H1 (cell line): Measurements from ENCODE around the gene PGBD4. TPM values are rescaled to one million over a fixed set of nuclear protein-coding genes. Genes with fewer than 3 reads are reported as not detected.
A peak's percentile ranks its signal among the peaks of the same experiment; 100 is the strongest.

Experiments
- CTCF ChIA-PET: fragments of 300-600 bp; sonication (Branson Sonifier 250); formaldehyde crosslinking; loops from one replicate; lab custom pipeline; 2021; ENCODE audit not compliant: partially characterized antibody; lab: Charles Lee
- POLR2A ChIA-PET: fragments of 300-600 bp; sonication (Branson Sonifier 250); formaldehyde crosslinking; loops from one replicate; lab custom pipeline; 2021; ENCODE audit warnings: inconsistent platforms; ENCODE audit not compliant: partially characterized antibody; lab: Charles Lee
- DNase-seq, 2 experiments: peaks; one replicate each; pipeline versions ENCODE4 v3.0.0 to v3.0.0-alpha.2; 2010 to 2022; ENCODE audit warnings: low spot score in 2 of 2, low read depth in 1 of 2, mixed read lengths in 1 of 2
- FAIRE-seq: peaks from 2 replicates; lab custom pipeline; 2011; peaks lifted over from hg19 to GRCh38; lab: Jason Lieb, UNC
- H2AFZ ChIP-seq: 2 replicates; pipeline ENCODE4 v1.8.1; 2012; ENCODE audit warnings: low read length, inconsistent platforms
- H2AK5ac ChIP-seq: 2 replicates; pipeline ENCODE4 v1.6.1; 2013; ENCODE audit warnings: low read depth, low read length
- H2BK120ac ChIP-seq: replicated peaks from 2 replicates; pipeline ENCODE3; 2013; ENCODE audit warnings: low read depth, low read length, inconsistent platforms
- H2BK12ac ChIP-seq: 2 replicates; pipeline ENCODE4 v1.6.1; 2013; ENCODE audit warnings: low read depth, low read length
- H2BK15ac ChIP-seq: 2 replicates; pipeline ENCODE4 v1.6.1; 2013; ENCODE audit warnings: low read length
- H2BK20ac ChIP-seq: 2 replicates; pipeline ENCODE4 v1.6.1; 2013; ENCODE audit warnings: low read length
- H2BK5ac ChIP-seq: 2 replicates; pipeline ENCODE4 v1.6.1; 2013; ENCODE audit warnings: low read depth, low read length
- H3K14ac ChIP-seq: 2 replicates; pipeline ENCODE4 v1.6.1; 2013; ENCODE audit warnings: inconsistent platforms; ENCODE audit not compliant: insufficient read length
- H3K18ac ChIP-seq: 2 replicates; pipeline ENCODE4 v1.6.1; 2013; ENCODE audit warnings: low read length; ENCODE audit errors: extremely low read depth
- H3K23ac ChIP-seq: 2 replicates; pipeline ENCODE4 v1.6.1; 2013; ENCODE audit warnings: inconsistent platforms; ENCODE audit not compliant: insufficient read length
- H3K23me2 ChIP-seq: 2 replicates; pipeline ENCODE4 v1.6.1; 2013; ENCODE audit warnings: low read depth, low read length
- H3K27ac ChIP-seq: 2 replicates; pipeline ENCODE4 v1.6.1; 2011; ENCODE audit warnings: low read depth, low read length, inconsistent platforms
- H3K27me3 ChIP-seq, 4 experiments: replicated peaks in 1 of 4; 1 replicate in 1 of 4; 2 replicates in 3 of 4; pipeline versions ENCODE4 v1.6.1 to v1.8.1; 2011 to 2013; ENCODE audit warnings: low read length in 3 of 4, mild to moderate bottlenecking in 3 of 4, inconsistent platforms in 2 of 4, mixed read lengths in 2 of 4, moderate library complexity in 1 of 4; ENCODE audit not compliant: control insufficient read depth in 3 of 4, insufficient read depth in 3 of 4; ENCODE audit errors: extremely low read depth in 1 of 4
- H3K36me3 ChIP-seq, 4 experiments: 2 replicates each; pipeline versions ENCODE4 v1.6.1 to v1.8.1; 2011 to 2013; ENCODE audit warnings: mild to moderate bottlenecking in 4 of 4, low read length in 3 of 4, moderate library complexity in 2 of 4, control low read depth in 1 of 4, inconsistent platforms in 1 of 4; ENCODE audit not compliant: insufficient read depth in 4 of 4, control insufficient read depth in 2 of 4
- H3K4ac ChIP-seq: replicated peaks from 2 replicates; pipeline ENCODE3; 2013; ENCODE audit warnings: low read length, low read depth, mixed read lengths, inconsistent platforms; ENCODE audit not compliant: insufficient read length
- H3K4me1 ChIP-seq, 4 experiments: replicated peaks in 1 of 4; 1 replicate in 1 of 4; 2 replicates in 3 of 4; pipeline versions ENCODE4 v1.6.1 to v1.8.1; 2011 to 2013; ENCODE audit warnings: low read length in 3 of 4, inconsistent platforms in 2 of 4, mixed read lengths in 1 of 4; ENCODE audit not compliant: insufficient read depth in 4 of 4, control insufficient read depth in 3 of 4
- H3K4me2 ChIP-seq, 2 experiments: 2 replicates each; pipeline versions ENCODE4 v1.6.1 to v1.8.1; 2011 to 2013; ENCODE audit warnings: low read depth in 2 of 2, low read length in 2 of 2, control low read depth in 1 of 2, inconsistent platforms in 1 of 2, mild to moderate bottlenecking in 1 of 2; ENCODE audit not compliant: insufficient read depth in 1 of 2
- H3K4me3 ChIP-seq, 4 experiments: fragments of 200-600, 300-600 bp in 1 of 4; sonication (generic), shearing (Covaris generic), sonication (Bioruptor Twin) in 1 of 4; 2 replicates each; pipeline versions ENCODE4 v1.5.1 to v1.8.1; 2011 to 2016; ENCODE audit warnings: low read length in 4 of 4, low read depth in 3 of 4, control low read depth in 2 of 4, inconsistent platforms in 2 of 4, mild to moderate bottlenecking in 2 of 4, mixed read lengths in 1 of 4, moderate library complexity in 1 of 4; ENCODE audit not compliant: insufficient read depth in 2 of 4; ENCODE audit errors: extremely low read depth in 1 of 4
- H3K56ac ChIP-seq: replicated peaks from 2 replicates; pipeline ENCODE3; 2013; ENCODE audit warnings: low read depth, mild to moderate bottlenecking, mixed read lengths, low read length, inconsistent platforms; ENCODE audit not compliant: insufficient read length
- H3K79me1 ChIP-seq: 2 replicates; pipeline ENCODE4 v1.6.1; 2013; ENCODE audit warnings: low read depth, low read length, control low read depth
- H3K79me2 ChIP-seq, 2 experiments: 2 replicates each; pipeline versions ENCODE4 v1.6.1 to v1.8.1; 2012 to 2013; ENCODE audit warnings: low read length in 2 of 2, mild to moderate bottlenecking in 2 of 2, inconsistent platforms in 1 of 2; ENCODE audit not compliant: insufficient read depth in 2 of 2, control insufficient read depth in 1 of 2
- H3K9ac ChIP-seq, 4 experiments: replicated peaks in 1 of 4; 1 replicate in 1 of 4; 2 replicates in 3 of 4; pipeline versions ENCODE4 v1.6.1 to v1.8.1; 2011 to 2013; ENCODE audit warnings: low read depth in 3 of 4, low read length in 3 of 4, control low read depth in 2 of 4, mild to moderate bottlenecking in 2 of 4, moderate library complexity in 2 of 4, inconsistent platforms in 1 of 4; ENCODE audit errors: extremely low read depth in 1 of 4
- H3K9me3 ChIP-seq, 2 experiments: 2 replicates each; pipeline versions ENCODE4 v1.6.1 to v1.8.1; 2012 to 2013; ENCODE audit warnings: mild to moderate bottlenecking in 2 of 2, moderate library complexity in 2 of 2, control low read depth in 1 of 2, inconsistent platforms in 1 of 2, low read depth in 1 of 2, low read length in 1 of 2, mixed read lengths in 1 of 2; ENCODE audit not compliant: insufficient read depth in 2 of 2
- H4K20me1 ChIP-seq, 2 experiments: replicated peaks in 1 of 2; 2 replicates each; pipeline versions ENCODE3 to v1.8.1; 2011 to 2013; ENCODE audit warnings: inconsistent platforms in 2 of 2, low read length in 2 of 2, mild to moderate bottlenecking in 1 of 2; ENCODE audit not compliant: insufficient read depth in 2 of 2, control insufficient read depth in 1 of 2
- H4K5ac ChIP-seq: 2 replicates; pipeline ENCODE4 v1.6.1; 2013; ENCODE audit warnings: low read length, low read depth, mixed read lengths, inconsistent platforms; ENCODE audit not compliant: insufficient read length
- H4K8ac ChIP-seq: 2 replicates; pipeline ENCODE4 v1.8.0; 2013; ENCODE audit warnings: mild to moderate bottlenecking, moderate library complexity, low read length, inconsistent platforms; ENCODE audit not compliant: insufficient read depth; ENCODE audit errors: extremely low read depth
- H4K91ac ChIP-seq: replicated peaks from 2 replicates; pipeline ENCODE3; 2013; ENCODE audit warnings: low read length, mixed read lengths, inconsistent platforms; ENCODE audit not compliant: insufficient read length
- ASH2L ChIP-seq: fragments of 200-600, 300-600 bp; sonication (generic); IDR thresholded peaks from one replicate; pipeline ENCODE4 v1.7.1; 2017; ENCODE audit warnings: low read length
- CEBPB ChIP-seq: IDR thresholded peaks from 2 replicates; pipeline ENCODE4 v1.6.1; 2012; ENCODE audit warnings: low read depth, low read length
- KDM1A ChIP-seq: fragments of 200-600, 300-600 bp; sonication (generic); IDR thresholded peaks from 2 replicates; pipeline ENCODE4 v1.7.1; 2016; ENCODE audit warnings: mild to moderate bottlenecking, low read length, borderline replicate concordance
- MAX ChIP-seq: IDR thresholded peaks from 2 replicates; pipeline ENCODE4 v1.6.1; 2012; ENCODE audit warnings: inconsistent platforms
- NANOG ChIP-seq: IDR thresholded peaks from 2 replicates; pipeline ENCODE4 v1.6.1; 2011; ENCODE audit warnings: low read length, low read depth, mild to moderate bottlenecking, inconsistent platforms; ENCODE audit not compliant: insufficient read depth, poor library complexity, severe bottlenecking
- POU5F1 ChIP-seq: IDR thresholded peaks from 2 replicates; pipeline ENCODE4 v1.6.1; 2011; ENCODE audit warnings: low read depth, mild to moderate bottlenecking, low read length, moderate library complexity
- SRF ChIP-seq: IDR thresholded peaks from 2 replicates; pipeline ENCODE4 v1.6.1; 2011; ENCODE audit warnings: mild to moderate bottlenecking, low read depth, low read length, moderate library complexity
- WGBS, 2 experiments: shearing (Covaris generic) in 1 of 2; methylation state at CpG; one replicate each; pipeline versions ENCODE4 v1.1.6 to v1.1.7; 2013 to 2015; ENCODE audit warnings: low lambda C conversion rate in 2 of 2, mixed read lengths in 2 of 2, inconsistent platforms in 1 of 2, low coverage in 1 of 2, missing lambda C conversion rate in 1 of 2; ENCODE audit not compliant: insufficient replicate concordance in 2 of 2, insufficient coverage in 1 of 2, insufficient read length in 1 of 2; ENCODE audit errors: extremely low coverage in 1 of 2, missing lambda C conversion rate in 1 of 2; 5-methylcytosine and 5-hydroxymethylcytosine counted together
- polyA plus RNA-seq, 7 experiments: library from polyadenylated mRNA; depleted of rRNA in 3 of 7; stranded (reverse) in 5 of 7; unstranded in 2 of 7; fragments of >200 nt in 5 of 7; fragments of 200-250 nt in 2 of 7; gene quantifications; 1 replicate in 5 of 7; 2 replicates in 1 of 7; 4 replicates in 1 of 7; pipeline versions ENCODE4 v1.2.1 to v1.2.3, GENCODE V29; 2011 to 2013; ENCODE audit warnings: missing spikeins in 2 of 7, mixed read lengths in 2 of 7
- total RNA-seq: library from RNA; stranded (reverse); fragmentation: NEBNext Ultra II Directional; extraction: Animal tissue kit (Norgen Biotek cat#: 25700); gene quantifications from 2 replicates; pipeline ENCODE4 v1.2.1, GENCODE V29; 2021

Gene PGBD4
- total and polyA plus RNA-seq, 2 of the 8 experiments (the other 6 are each of a cell fraction or from before 2014, with no cell fraction given), result 0.68 to 0.76 TPM

GRCh38 chr15:34111488-34111887 lies 9.6 kb downstream of the PGBD4 start:
- TF ChIP-seq MAX (no peak), ASH2L (no peak), KDM1A (no peak), CEBPB (no peak), SRF (no peak), POU5F1 (no peak), NANOG (no peak)
- TF ChIP-seq, all 59 proteins: peak for 0
- CTCF ChIA-PET, result interaction anchor here (0.7 to 5.9 kb wide), 13 partner anchors 9 to 117 kb away, joined by 3 to 74 read pairs (median 5); partner anchors contain the start of gene KATNBL1

More at GRCh38 chr15:34111488-34111887, 9.6 kb downstream of the PGBD4 start:
- no peak overlapping the region for H3K4me2 ChIP-seq
- H3K27me3 ChIP-seq, result no peaks in the 10 kb centered on the region
- no peak overlapping the region for H3K14ac ChIP-seq
- no peaks in the 10 kb centered on the region for H3K36me3 ChIP-seq
- no peak overlapping the region for H3K18ac ChIP-seq
- no peak for FAIRE-seq
- H4K8ac ChIP-seq, result no peak overlapping the region
- H3K4ac ChIP-seq, result no peak overlapping the region
- 0 out of 2 replicates have a peak overlapping the region, but pooled peaks have one; percentile 17 for H2BK12ac ChIP-seq
- no peaks in the 10 kb centered on the region for H3K23me2 ChIP-seq
- no peak for DNase-seq
- no peaks in the 10 kb centered on the region for H4K20me1 ChIP-seq
- H4K5ac ChIP-seq, result no peak overlapping the region
- 86% methylated on average over 6 of the region's 6 CpGs; no CpG with 5 or more reads in 1 of the 2 experiments for WGBS, 2 experiments
- POLR2A ChIA-PET, result interaction anchor here (1.0 to 2.7 kb wide), 3 partner anchors 12 to 100 kb away, joined by 3 to 15 read pairs (median 5); partner anchors contain the start of gene KATNBL1
- no peak overlapping the region for H3K27ac ChIP-seq
- no peaks in the 10 kb centered on the region for H3K9me3 ChIP-seq
- no peak overlapping the region for H2BK20ac ChIP-seq
- H2AFZ ChIP-seq, result 0 out of 2 replicates have a peak overlapping the region, but pooled peaks have one; percentile 49
- H3K79me1 ChIP-seq, result no peaks in the 10 kb centered on the region
- no peaks in the 10 kb centered on the region for H3K79me2 ChIP-seq
- no peak overlapping the region for H2AK5ac ChIP-seq
- no peak overlapping the region for H3K56ac ChIP-seq
- no peaks in the 10 kb centered on the region; a peak in 1 of 7 replicates for H3K4me1 ChIP-seq
- no peak overlapping the region for H3K23ac ChIP-seq
- no peak overlapping the region; a peak in 1 of 7 replicates for H3K9ac ChIP-seq
- no peak overlapping the region for H2BK120ac ChIP-seq
- no peak overlapping the region for H2BK5ac ChIP-seq
- no peak overlapping the region for H3K4me3 ChIP-seq
- H4K91ac ChIP-seq, result no peak overlapping the region
- H2BK15ac ChIP-seq, result no peak overlapping the region
